Measurements from ENCODE around the gene WNK3. TPM values are rescaled to one million over a fixed set of nuclear protein-coding genes. Genes with fewer than 3 reads are reported as not detected.

The WNK3 gene
- total RNA-seq, 2 donors from 2014 or later, result 0.71 to 2.1 TPM

DNA sequence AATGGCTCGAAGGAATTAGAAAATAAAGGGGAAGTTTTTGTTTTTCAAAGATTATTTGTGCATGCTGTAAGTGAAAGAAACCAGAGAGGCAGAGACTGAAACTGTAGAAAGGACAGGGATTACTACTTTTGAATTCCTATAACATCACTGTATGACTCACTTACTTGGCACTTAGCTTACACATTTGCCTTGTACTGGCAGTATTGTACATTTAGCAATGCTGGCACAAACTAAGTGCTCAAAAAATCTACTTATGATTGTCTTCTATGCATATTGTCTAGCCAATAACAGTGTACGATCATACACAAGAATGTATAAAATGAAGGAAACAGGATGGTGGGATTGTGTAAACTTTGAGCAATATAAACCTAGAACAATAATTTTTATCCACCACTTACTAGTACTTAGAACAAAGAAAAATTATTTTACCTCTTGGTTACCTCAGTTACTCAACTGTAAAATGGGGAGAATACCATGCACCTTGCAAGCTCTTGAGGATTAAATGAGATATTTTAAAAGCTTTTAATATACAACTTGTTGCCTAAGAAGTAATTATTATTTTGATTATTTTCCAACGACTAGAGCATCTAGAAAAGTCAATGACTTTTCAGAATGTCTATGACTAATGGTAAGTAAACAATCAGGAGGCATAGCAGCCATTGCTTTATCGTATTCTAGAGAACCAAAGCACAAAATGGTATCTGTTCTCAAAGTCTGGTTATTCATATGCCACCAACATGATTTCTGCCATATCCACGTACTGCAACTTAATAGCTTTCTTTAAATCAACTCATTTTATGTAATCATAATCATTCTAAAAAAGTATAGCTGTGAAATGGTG lies 179.5 kb downstream of the WNK3 start:
- intact Hi-C loops (cut with DNase I), result no loop called here
- DNase-seq (no peak), ATAC-seq (no peak)

DNA sequence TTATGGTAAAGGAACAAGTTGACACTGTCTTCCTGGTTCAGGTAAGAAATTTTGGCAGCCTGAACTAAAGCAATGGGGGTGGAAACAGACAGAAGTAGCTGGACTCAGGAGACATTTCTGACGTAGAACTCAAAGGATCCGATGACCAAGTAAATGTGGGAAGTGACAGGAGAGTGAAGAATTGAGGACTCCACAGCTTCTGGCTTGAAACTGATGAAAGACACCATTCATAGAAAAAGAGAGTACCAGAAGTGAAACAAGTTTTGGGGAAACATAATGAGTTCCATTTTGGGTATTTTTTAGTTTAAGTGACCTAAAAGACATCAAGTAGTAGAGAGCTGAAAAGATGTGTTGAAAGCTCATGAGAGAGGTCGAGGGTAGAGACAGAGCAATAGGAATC lies 180.5 kb downstream of the WNK3 start:
- ATAC-seq, result no peak
- intact Hi-C loops (cut with DNase I), result no loop called here
- DNase-seq, result no peak

DNA sequence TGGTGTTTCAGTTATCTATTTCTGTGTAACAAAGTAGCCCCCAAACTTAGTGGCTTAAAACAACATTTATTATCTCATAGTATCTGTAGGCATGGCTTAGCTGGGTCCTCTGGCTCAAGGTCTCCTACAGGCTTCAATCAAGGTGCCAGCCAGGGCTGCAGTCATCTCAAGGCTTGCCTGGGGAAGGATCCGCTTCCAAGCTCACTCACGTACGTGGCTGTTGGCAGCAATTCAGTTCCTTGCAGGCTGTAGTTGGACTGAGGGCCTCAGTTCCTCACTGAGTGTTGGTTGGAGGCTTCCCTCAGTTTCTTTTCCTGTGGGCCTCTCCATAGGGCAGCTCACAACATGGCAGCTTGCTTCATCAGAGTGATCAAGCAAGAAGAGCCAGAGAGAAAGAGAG lies 184.1 kb downstream of the WNK3 start:
- no peak for ATAC-seq

DNA sequence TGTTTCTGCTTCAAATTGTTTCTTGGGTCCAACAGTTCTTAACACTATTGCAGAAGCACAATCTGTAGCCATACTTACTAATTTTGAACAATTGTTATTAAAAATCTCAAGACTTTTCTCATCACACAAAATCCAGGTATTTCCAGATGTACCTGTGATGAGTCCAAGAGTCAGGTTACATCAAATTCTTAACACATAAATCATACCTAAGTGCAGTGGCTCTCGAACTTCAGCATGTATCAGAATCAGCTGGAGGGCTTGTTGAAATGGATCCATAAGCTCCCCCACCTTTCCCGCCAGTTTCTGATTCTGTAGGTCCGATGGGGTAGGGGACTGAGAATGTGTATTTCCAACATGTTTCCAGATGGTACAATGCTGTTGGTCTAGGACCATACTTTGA lies 185.4 kb downstream of the WNK3 start:
- intact Hi-C loops (cut with DNase I), result no loop called here
- DNase-seq (no peak), ATAC-seq (no peak)

More for the DNA sequence above, 184.1 kb downstream of the WNK3 start:
- DNase-seq, result no peak
- intact Hi-C loops (cut with DNase I), result no loop called here

DNA sequence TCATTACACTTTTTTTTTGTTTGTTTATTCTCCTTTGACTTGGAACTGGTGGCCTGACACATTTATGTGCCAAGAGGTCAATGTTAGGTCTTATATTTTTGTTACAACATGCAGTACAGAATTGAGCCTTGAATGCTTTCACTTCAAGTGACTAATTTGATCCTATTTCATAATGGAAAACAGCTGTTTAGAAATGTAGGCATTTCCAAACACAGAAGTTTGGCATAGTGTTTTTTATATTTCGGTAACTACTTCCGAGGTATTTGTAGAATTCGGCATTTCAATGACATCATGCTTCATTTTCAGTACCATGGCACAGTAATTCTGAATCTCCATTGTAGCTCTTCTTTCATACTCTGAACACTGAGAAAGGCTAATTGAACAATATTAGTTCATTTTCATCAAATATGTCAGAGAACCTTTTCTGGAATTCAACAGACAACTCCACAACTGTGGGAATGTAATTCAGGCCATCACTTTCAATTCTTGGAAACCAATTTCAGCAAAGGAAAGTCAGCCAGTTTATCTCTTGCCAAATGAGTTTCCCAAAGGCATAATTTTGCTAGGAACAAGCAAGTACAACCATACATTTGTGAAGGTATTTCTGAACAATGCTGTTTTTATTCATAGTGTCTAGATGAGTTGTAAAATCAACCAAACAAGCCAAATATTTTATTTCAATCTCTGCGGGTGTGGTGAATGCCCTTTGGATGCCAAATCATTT lies 186.2 kb downstream of the WNK3 start:
- ATAC-seq (no peak), DNase-seq (no peak)
- intact Hi-C loops (cut with DNase I), result no loop called here

DNA sequence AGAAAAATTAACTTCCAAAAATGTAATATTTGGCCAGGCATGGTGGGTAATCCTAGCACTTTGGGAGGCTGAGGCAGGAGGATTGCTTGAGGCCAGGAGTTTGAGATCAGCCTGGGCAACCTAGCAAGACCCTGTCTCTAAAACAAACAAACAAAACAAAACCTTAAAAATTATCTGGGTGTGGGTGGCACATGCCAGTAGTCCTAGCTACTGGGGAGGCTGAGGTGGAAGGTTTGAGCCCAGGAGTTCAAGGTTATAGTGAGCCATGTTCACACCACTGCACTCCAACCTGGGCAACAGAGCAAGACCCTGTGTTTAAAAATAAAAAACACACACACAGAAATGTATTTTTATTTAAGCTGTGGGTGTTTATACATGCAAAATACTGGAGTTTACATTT lies 186.8 kb downstream of the WNK3 start:
- DNase-seq, result no peak
- intact Hi-C loops (cut with DNase I), result no loop called here
- ATAC-seq, result no peak

DNA sequence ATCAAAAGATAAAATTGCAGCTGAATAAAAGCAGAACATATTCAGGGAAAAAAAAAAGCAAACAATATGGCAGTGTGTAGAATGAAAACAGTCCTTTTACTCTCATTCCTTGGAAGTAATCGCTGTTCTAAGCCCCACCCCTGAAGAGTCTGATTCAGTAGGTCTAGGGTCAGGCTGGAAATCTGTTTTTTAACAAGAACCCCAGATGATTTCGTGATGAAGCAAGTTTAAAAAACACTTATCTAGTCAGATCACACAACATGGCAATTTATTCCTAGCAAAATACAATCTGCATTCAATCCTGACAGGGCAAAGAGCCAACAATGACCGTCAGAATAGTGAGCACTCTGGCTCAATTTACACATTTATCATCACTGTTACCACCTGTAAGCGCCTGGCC lies 190.9 kb downstream of the WNK3 start:
- intact Hi-C loops (cut with DNase I), result no loop called here
- DNase-seq (no peak), ATAC-seq (no peak)

DNA sequence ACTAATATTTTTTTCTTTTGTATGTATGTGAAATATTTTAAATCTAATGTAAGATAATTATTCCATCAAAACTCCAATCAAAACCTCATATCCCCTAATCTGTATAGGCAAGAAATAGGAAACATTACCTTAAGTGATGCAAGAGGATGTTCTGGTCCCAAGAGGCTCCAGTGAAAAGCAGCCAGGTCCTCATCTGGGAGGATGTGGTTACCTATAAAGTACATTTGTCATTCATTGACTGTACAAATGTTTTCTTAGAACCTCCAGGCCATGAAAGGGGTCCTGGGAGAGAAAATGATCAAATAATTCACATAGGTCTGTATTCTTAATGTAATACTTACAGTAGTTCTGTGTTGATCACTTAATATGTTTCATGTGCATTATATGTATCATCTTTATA lies 200.3 kb downstream of the WNK3 start:
- DNase-seq (no peak), ATAC-seq (no peak)
- intact Hi-C loops (cut with DNase I), result no loop called here

Other genes starting within 250 kb of the WNK3 start
- gene FAM120C, start 174.8 kb downstream of the WNK3 start, total RNA-seq, result 1 to 10 TPM; 7.1 to 7.2 TPM
- gene TSR2, start 82.4 kb upstream of the WNK3 start, total RNA-seq, result 10 to 100 TPM; 34.6 to 41.3 TPM
- gene FGD1, start 138.2 kb upstream of the WNK3 start, total RNA-seq, result 1 to 10 TPM; 4.6 to 5.3 TPM
- 10 to 100 TPM; 20.5 to 26.4 TPM for gene GNL3L, start 172.2 kb upstream of the WNK3 start, total RNA-seq